ENCODE measurements around the gene ALKBH1. TPM values are rescaled to one million over a fixed set of nuclear protein-coding genes. Genes with fewer than 3 reads are reported as not detected.
A peak's percentile ranks its signal among the peaks of the same experiment; 100 is the strongest.
"Not testable (repeated sequence)": the region's sequence is repeated elsewhere in the genome, so short reads cannot be mapped to it uniquely, and the experiment has no call there.

Gene ALKBH1
- total RNA-seq, 4 donors from 2014 or later = 5.2 to 15.6 (median 10.4) TPM

DNA sequence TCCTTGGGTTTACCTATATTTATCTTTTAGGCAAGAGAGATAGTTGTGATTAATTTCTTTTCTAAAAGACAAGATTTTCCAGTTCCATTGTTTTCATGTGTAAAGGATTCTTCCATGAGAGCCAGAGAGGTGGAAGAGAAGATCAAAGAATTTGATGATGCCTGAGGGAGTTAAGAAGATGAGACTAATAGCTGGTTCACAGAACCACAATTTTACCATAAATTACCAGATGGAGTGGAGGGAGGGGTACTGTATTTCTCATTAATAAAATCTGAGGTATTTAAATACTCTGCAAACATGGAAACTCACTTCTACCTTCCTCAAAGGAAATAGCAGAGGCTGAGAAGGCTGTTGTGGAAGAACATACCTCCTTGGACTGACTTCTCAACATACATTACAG lies 34.6 kb downstream of the ALKBH1 start:
- no peak overlapping the region for H3K27ac ChIP-seq
- no peak for DNase-seq
- H3K4me3 ChIP-seq = no peak overlapping the region
- in situ Hi-C loops (cut with MboI; ENCODE audit: low pct_ligation_motif_present in 1 of 4, low pct_unique_long_range_greater_than_20kb in 1 of 4, low sequenced_read_pairs in 3 of 4) = no loop called here
- TF ChIP-seq POLR2AphosphoS5 (IDR thresholded peaks at IDR 0.05) = no peak
- no peak for TF ChIP-seq POLR2A (IDR thresholded peaks at IDR 0.05)
- no peak for TF ChIP-seq CTCF (IDR thresholded peaks at IDR 0.05)
- TF ChIP-seq EP300 (IDR thresholded peaks at IDR 0.05; ENCODE audit: low read depth) = no peak
- H3K4me1 ChIP-seq = peaks cover 0 to 14% (median 5%) of the 10 kb centered on the region in 4 donors
- H3K9me3 ChIP-seq = no peaks in the 10 kb centered on the region
- intact Hi-C loops (cut with DNase I; ENCODE audit: low total_unique reads) = no loop called here
- peaks cover 0 to 29% (median 9%) of the 10 kb centered on the region in 4 donors for H3K36me3 ChIP-seq
- H3K27me3 ChIP-seq = no peaks in the 10 kb centered on the region

DNA sequence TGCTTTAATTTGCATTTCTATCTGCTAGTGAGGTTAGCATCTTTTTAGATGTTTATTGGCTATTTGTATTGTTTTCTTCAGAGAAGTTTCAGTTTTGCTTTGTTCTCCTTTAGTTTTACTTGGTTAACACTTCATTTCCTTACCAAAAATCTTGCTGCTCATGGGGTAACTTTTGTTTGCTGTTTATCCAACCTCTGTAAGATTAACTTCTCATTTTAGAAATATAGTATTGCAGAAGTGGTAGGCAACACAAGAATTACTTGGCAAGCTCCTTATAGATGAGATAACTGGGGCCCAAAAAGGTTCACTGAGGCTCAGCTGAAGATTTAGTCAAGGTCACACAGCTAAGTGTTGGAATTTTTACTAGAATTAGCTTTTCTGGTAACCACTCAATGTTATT lies 40.5 kb downstream of the ALKBH1 start:
- no peaks in the 10 kb centered on the region for H3K36me3 ChIP-seq
- intact Hi-C loops (cut with DNase I; ENCODE audit: low total_unique reads) (no loop called here), in situ Hi-C loops (cut with MboI; ENCODE audit: low pct_ligation_motif_present in 1 of 4, low pct_unique_long_range_greater_than_20kb in 1 of 4, low sequenced_read_pairs in 3 of 4) (no loop called here)
- H3K27ac ChIP-seq = no peak overlapping the region
- H3K4me1 ChIP-seq = no peaks in the 10 kb centered on the region
- H3K9me3 ChIP-seq = no peaks in the 10 kb centered on the region
- H3K4me3 ChIP-seq = no peak overlapping the region
- TF ChIP-seq POLR2AphosphoS5 (IDR thresholded peaks at IDR 0.05) (no peak), EP300 (IDR thresholded peaks at IDR 0.05; ENCODE audit: low read depth) (no peak), POLR2A (IDR thresholded peaks at IDR 0.05) (no peak), CTCF (IDR thresholded peaks at IDR 0.05) (no peak)
- no peak for DNase-seq
- no peaks in the 10 kb centered on the region for H3K27me3 ChIP-seq

- Histone ChIP-seq H3K9me3 (no peaks in the 10 kb centered on the region), H3K4me1 (no peaks in the 10 kb centered on the region), H3K27me3 (no peaks in the 10 kb centered on the region), H3K27ac (peak overlapping the region in 1 of 4 donors; percentile 11), H3K4me3 (no peak overlapping the region), H3K36me3 (no peaks in the 10 kb centered on the region)
- intact Hi-C loops (cut with DNase I; ENCODE audit: low total_unique reads) (no loop called here), in situ Hi-C loops (cut with MboI; ENCODE audit: low pct_ligation_motif_present in 1 of 4, low pct_unique_long_range_greater_than_20kb in 1 of 4, low sequenced_read_pairs in 3 of 4) (no loop called here)
- no peak for DNase-seq
- 67 to 73% methylated on average over 5 to 6 of the region's 6 CpGs for WGBS, 2 donors (ENCODE audit: low coverage in 1 of 2)
- TF ChIP-seq EP300 (IDR thresholded peaks at IDR 0.05; ENCODE audit: low read depth) = no peak
- TF ChIP-seq CTCF (IDR thresholded peaks at IDR 0.05) = no peak
- no peak for TF ChIP-seq POLR2A (IDR thresholded peaks at IDR 0.05)
- no peak for TF ChIP-seq POLR2AphosphoS5 (IDR thresholded peaks at IDR 0.05)
These were observed 44.5 kb downstream of the ALKBH1 start for GRCh38 chr14:77663293-77663692.

DNA sequence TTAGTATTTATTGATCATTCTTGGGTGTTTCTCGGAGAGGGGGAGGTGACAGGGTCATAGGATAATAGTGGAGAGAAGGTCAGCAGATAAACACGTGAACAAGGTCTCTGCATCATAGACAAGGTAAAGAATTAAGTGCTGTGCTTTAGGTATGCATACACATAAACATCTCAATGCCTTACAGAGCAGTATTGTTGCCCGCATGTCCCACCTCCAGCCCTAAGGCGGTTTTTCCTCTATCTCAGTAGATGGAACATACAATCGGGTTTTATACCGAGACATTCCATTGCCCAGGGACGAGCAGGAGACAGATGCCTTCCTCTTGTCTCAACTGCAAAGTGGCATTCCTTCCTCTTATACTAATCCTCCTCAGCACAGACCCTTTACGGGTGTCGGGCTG lies 46.3 kb downstream of the ALKBH1 start:
- H3K27me3 ChIP-seq; H3K36me3 ChIP-seq; in situ Hi-C loops (cut with MboI; ENCODE audit: low pct_ligation_motif_present in 1 of 4, low pct_unique_long_range_greater_than_20kb in 1 of 4, low sequenced_read_pairs in 3 of 4); H3K27ac ChIP-seq; H3K4me1 ChIP-seq; H3K9me3 ChIP-seq; DNase-seq; H3K4me3 ChIP-seq; intact Hi-C loops (cut with DNase I; ENCODE audit: low total_unique reads): not testable (repeated sequence)
- 60 to 84% methylated on average over 1 to 7 of the region's 9 CpGs for WGBS, 2 donors (ENCODE audit: low coverage in 1 of 2)

- no peaks in the 10 kb centered on the region for H3K36me3 ChIP-seq
- DNase-seq = no peak
- H3K9me3 ChIP-seq = no peaks in the 10 kb centered on the region
- H3K4me1 ChIP-seq = no peaks in the 10 kb centered on the region
- in situ Hi-C loops (cut with MboI; ENCODE audit: low pct_ligation_motif_present in 1 of 4, low pct_unique_long_range_greater_than_20kb in 1 of 4, low sequenced_read_pairs in 3 of 4) (no loop called here), intact Hi-C loops (cut with DNase I; ENCODE audit: low total_unique reads) (no loop called here)
- H3K4me3 ChIP-seq = no peak overlapping the region
- H3K27me3 ChIP-seq = no peaks in the 10 kb centered on the region
- H3K27ac ChIP-seq = no peak overlapping the region
- 81% methylated on average over 7 of the region's 7 CpGs for WGBS, 2 donors (ENCODE audit: low coverage in 1 of 2)
- no peak for TF ChIP-seq POLR2AphosphoS5 (IDR thresholded peaks at IDR 0.05)
- no peak for TF ChIP-seq CTCF (IDR thresholded peaks at IDR 0.05)
- no peak for TF ChIP-seq EP300 (IDR thresholded peaks at IDR 0.05; ENCODE audit: low read depth)
- TF ChIP-seq POLR2A (IDR thresholded peaks at IDR 0.05) = no peak
These were observed 47.1 kb downstream of the ALKBH1 start for GRCh38 chr14:77660754-77661153.

Data from transverse colon (tissue), 4 donors.